Measurements from ENCODE around the gene OR4C45. TPM values are rescaled to one million over a fixed set of nuclear protein-coding genes. Genes with fewer than 3 reads are reported as not detected.
"Not testable (repeated sequence)": the region's sequence is repeated elsewhere in the genome, so short reads cannot be mapped to it uniquely, and the experiment has no call there.

Gene OR4C45
- total RNA-seq, 4 donors from 2014 or later = not detected

DNA sequence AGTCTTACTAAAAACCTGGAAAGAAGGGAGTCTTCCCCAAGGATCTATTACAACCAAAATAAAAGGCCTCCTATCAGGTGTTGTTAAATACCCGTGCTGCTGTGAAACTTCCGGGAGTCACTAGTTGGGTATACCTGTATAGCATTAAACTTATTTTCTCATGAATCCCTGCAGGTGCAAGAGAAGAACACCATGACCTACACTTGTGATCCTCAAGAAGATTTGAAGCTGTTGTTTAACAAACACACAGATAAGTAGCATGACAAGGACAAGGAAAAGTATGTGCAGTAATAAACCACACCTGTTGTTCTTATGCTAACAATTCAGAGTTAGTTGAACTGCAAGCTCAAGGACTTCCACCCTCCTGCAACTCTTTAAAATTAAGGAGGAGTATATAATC, 12.0 kb downstream of the OR4C45 start:
- Histone ChIP-seq H3K27ac (replicated peaks in 1 of 4) (no peak overlapping the region), H3K4me3 (no peak overlapping the region), H3K27me3 (no peaks in the 10 kb centered on the region), H3K9me3 (no peaks in the 10 kb centered on the region), H3K4me1 (no peaks in the 10 kb centered on the region), H3K36me3 (no peaks in the 10 kb centered on the region)
- intact Hi-C loops (cut with DNase I) = no loop called here
- no peak for DNase-seq (ENCODE audit: extremely low spot score)
- TF ChIP-seq POLR2A (IDR thresholded peaks at IDR 0.05; ENCODE audit: low read depth) (no peak), EP300 (IDR thresholded peaks at IDR 0.05) (no peak), POLR2AphosphoS5 (IDR thresholded peaks at IDR 0.05) (no peak)
- TF ChIP-seq, protein P1, sequence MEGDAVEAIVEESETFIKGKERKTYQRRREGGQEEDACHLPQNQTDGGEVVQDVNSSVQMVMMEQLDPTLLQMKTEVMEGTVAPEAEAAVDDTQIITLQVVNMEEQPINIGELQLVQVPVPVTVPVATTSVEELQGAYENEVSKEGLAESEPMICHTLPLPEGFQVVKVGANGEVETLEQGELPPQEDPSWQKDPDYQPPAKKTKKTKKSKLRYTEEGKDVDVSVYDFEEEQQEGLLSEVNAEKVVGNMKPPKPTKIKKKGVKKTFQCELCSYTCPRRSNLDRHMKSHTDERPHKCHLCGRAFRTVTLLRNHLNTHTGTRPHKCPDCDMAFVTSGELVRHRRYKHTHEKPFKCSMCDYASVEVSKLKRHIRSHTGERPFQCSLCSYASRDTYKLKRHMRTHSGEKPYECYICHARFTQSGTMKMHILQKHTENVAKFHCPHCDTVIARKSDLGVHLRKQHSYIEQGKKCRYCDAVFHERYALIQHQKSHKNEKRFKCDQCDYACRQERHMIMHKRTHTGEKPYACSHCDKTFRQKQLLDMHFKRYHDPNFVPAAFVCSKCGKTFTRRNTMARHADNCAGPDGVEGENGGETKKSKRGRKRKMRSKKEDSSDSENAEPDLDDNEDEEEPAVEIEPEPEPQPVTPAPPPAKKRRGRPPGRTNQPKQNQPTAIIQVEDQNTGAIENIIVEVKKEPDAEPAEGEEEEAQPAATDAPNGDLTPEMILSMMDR (IDR thresholded peaks at IDR 0.05) = no peak
- 97% methylated on average over 2 of the region's 2 CpGs for WGBS

GRCh38 chr11:50063056-50063455, 30.4 kb downstream of the OR4C45 start:
- intact Hi-C loops (cut with DNase I); H3K4me3 ChIP-seq; H3K27ac ChIP-seq (replicated peaks in 1 of 4); H3K9me3 ChIP-seq; H3K27me3 ChIP-seq; H3K4me1 ChIP-seq; DNase-seq (ENCODE audit: extremely low spot score); H3K36me3 ChIP-seq: not testable (repeated sequence)
- 96% methylated on average over 16 of the region's 22 CpGs for WGBS

DNA sequence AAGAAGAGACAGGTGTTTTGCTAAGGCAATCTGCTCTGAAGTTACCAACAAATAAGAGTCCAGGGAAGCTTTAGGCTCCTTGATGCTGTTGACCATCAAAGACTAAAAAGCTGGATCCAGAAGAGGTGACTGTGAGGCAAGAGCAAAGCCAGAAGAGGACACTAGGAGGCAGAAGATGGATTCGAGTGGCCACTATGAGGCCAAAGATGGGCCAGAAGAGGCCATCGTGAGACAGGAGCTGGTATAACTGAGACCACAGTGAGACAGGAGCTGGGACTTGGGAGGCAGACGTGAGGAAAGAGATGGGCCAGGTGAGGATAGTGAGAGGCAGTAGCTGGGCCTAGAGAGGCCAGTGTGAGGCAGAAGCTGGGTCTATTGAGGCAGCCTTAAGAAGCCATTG, 37.7 kb downstream of the OR4C45 start:
- Histone ChIP-seq H3K9me3 (peaks cover 0 to 15% (median 5%) of the 10 kb centered on the region in 4 donors), H3K4me3 (no peak overlapping the region), H3K27me3 (no peaks in the 10 kb centered on the region), H3K36me3 (no peaks in the 10 kb centered on the region), H3K4me1 (no peaks in the 10 kb centered on the region), H3K27ac (replicated peaks in 1 of 4) (no peak overlapping the region)
- WGBS = 66% methylated on average over 3 of the region's 3 CpGs
- intact Hi-C loops (cut with DNase I) = no loop called here
- TF ChIP-seq, protein P1 (IDR thresholded peaks at IDR 0.05) = no peak
- TF ChIP-seq EP300 (IDR thresholded peaks at IDR 0.05) = no peak
- no peak for TF ChIP-seq POLR2AphosphoS5 (IDR thresholded peaks at IDR 0.05)
- TF ChIP-seq POLR2A (IDR thresholded peaks at IDR 0.05; ENCODE audit: low read depth) = no peak
- DNase-seq (ENCODE audit: extremely low spot score) = peak; percentile 86

DNA sequence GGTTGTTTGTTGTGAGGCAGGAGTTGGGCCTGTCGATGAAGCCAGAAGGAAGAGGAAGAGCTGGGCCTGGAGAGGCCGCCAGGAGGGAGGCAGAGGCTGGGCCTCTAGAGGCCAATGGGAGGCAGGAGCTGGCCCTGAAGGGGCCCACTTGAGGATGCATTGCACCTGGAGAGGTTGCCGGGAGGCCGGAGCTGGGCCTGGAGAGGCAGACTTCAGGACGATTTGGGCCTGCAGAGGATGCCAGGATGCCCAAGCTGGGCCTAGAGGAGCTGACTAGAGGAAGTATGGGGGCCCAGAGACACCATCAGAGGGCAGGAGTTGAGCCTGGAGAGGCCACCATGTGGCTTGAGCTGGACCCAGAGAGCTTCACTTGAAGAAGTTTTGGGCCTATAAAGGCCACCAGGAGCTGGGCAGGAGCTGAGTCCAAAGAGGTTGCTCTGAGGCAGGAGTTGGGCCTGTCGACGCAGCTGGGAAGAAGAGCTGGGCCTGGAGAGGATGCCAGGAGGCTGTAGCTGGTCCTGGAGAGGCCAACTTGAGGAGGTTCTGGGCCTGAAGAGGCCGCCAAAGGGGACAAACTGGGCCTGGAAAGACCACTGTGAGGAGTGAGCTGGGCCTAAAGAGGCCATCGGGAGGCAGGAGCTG, 39.0 kb downstream of the OR4C45 start:
- Histone ChIP-seq H3K4me1 (no peaks in the 10 kb centered on the region), H3K27ac (replicated peaks in 1 of 4) (no peak overlapping the region), H3K36me3 (no peaks in the 10 kb centered on the region), H3K27me3 (no peaks in the 10 kb centered on the region), H3K9me3 (peaks cover 0 to 27% (median 5%) of the 10 kb centered on the region in 4 donors), H3K4me3 (no peak overlapping the region)
- no peak for TF ChIP-seq EP300 (IDR thresholded peaks at IDR 0.05)
- DNase-seq (ENCODE audit: extremely low spot score) = peak; percentile 72
- WGBS = 73% methylated on average over 8 of the region's 9 CpGs
- intact Hi-C loops (cut with DNase I) = no loop called here

DNA sequence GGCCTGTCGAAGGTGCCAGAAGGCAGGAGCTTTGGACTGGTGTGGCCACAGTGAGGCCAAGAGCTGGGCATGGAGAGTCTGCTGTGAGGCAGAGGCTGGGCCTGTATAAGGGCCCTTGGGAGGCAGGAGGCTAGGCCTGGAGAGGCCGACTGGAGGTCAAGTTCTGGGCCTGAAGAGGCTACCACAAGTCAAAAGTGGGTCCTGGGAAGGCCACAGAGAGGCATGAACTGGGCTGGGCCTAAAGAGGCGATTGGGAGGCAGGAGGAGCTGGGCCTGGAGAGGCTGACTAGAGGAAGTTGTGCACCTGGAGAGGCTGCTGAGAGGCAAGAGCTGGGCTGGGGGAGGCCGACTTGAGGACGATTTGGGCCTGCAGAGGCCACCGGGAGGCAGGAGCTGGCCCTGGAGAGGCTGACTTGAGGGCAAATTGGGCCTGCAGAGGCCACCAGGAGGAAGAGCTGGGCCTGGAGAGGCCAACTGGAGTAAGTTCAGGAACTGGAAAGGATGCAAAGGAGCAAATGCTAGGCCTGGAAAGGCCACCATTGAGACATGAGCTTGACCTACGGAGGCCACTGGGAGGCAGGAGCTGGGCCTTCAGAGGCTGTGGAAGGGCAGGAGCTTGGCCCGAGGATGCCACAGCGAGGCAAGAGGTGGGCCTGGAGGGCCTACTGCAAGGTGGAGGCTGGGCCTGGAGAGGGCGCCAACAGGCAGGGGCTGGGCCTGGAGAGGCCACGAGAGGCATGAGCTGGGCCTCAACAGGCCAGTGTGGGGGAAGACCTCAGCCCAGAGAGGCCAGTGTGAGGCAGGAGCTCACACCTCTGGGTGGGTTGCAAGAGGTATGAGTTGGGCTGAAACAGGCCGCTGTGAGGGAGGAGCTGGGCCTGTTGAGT, 39.8 kb downstream of the OR4C45 start:
- intact Hi-C loops (cut with DNase I) = no loop called here
- Histone ChIP-seq H3K4me1 (no peaks in the 10 kb centered on the region), H3K27ac (replicated peaks in 1 of 4) (no peak overlapping the region), H3K27me3 (no peaks in the 10 kb centered on the region), H3K36me3 (no peaks in the 10 kb centered on the region), H3K4me3 (no peak overlapping the region), H3K9me3 (peaks cover 0 to 32% (median 7%) of the 10 kb centered on the region in 4 donors)
- DNase-seq (ENCODE audit: extremely low spot score) = peak; percentile 62
- TF ChIP-seq, protein P1 (IDR thresholded peaks at IDR 0.05) = no peak
- TF ChIP-seq EP300 (IDR thresholded peaks at IDR 0.05) = no peak
- no peak for TF ChIP-seq POLR2AphosphoS5 (IDR thresholded peaks at IDR 0.05)
- TF ChIP-seq POLR2A (IDR thresholded peaks at IDR 0.05; ENCODE audit: low read depth) = no peak
- WGBS = 64% methylated on average over 10 of the region's 12 CpGs
